Measurements from ENCODE around the gene STRC. TPM values are rescaled to one million over a fixed set of nuclear protein-coding genes. Genes with fewer than 3 reads are reported as not detected.
"Not testable (repeated sequence)": the region's sequence is repeated elsewhere in the genome, so short reads cannot be mapped to it uniquely, and the experiment has no call there.

The STRC gene
- not detected for total RNA-seq
- long read RNA-seq, partial matches to known transcripts, result 1 of 1 reads
- long read RNA-seq, other reads (novel, unspliced or antisense), result 0 of 1 reads

DNA sequence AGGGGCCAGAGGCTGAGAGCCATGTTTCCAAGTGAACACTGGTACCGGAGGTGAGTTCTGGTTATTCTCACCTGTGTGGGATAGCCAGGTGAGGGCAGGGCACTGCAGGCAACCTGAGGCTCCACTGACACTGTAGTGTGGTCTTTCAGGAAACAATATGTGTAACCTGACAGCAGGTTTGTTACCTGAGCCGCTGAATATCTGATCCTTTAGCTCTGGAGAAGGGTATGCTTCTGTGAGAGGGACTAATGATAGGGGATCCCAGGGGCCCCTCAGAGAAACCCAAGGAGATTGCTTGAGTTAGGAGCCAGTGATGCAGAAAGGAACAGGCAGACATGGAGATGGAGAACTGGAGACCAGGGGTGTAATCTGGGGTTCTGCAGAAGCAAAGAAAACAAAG lies at the start of gene STRC:
TSS of gene STRC (minus strand) at position 101 of the 400 bp plus-strand sequence. CDS start at position 23, 78 bp downstream.
- DNase-seq; H3K4me1 ChIP-seq; ATAC-seq; H3K27ac ChIP-seq; H3K36me3 ChIP-seq; intact Hi-C loops (cut with DNase I); H3K9me3 ChIP-seq; H3K4me3 ChIP-seq; H3K27me3 ChIP-seq (ENCODE audit: low read depth): not testable (repeated sequence)

DNA sequence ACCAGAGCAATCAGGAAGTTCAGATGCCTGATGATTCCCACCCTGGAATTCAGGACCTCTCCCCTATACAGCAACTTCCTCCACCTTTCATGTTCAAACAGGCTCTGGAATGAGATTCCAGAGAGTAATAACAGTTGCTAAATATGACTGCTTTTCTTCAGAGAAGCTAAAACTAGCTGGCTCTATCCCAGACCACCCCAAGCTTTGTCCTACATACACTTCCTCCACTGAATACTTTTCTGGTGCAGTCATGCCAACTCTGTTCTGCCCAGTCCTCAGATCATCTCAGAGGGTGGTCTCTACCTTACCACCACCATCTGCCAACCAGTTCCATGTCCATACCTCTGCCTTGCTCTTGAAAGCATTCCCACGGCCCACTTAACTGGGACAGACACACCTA lies 47.6 kb upstream of the STRC start:
- H3K4me1 ChIP-seq; H3K36me3 ChIP-seq; intact Hi-C loops (cut with DNase I); DNase-seq; H3K9me3 ChIP-seq; H3K27ac ChIP-seq; H3K27me3 ChIP-seq (ENCODE audit: low read depth); H3K4me3 ChIP-seq: not testable (repeated sequence)
- ATAC-seq, result peak in 1 of 2 donors; percentile 29

GRCh38 chr15:43663333-43663732 lies 44.7 kb upstream of the STRC start:
- H3K27me3 ChIP-seq (ENCODE audit: low read depth); intact Hi-C loops (cut with DNase I); DNase-seq; ATAC-seq; H3K36me3 ChIP-seq; H3K4me1 ChIP-seq; H3K4me3 ChIP-seq; H3K27ac ChIP-seq; H3K9me3 ChIP-seq: not testable (repeated sequence)

DNA sequence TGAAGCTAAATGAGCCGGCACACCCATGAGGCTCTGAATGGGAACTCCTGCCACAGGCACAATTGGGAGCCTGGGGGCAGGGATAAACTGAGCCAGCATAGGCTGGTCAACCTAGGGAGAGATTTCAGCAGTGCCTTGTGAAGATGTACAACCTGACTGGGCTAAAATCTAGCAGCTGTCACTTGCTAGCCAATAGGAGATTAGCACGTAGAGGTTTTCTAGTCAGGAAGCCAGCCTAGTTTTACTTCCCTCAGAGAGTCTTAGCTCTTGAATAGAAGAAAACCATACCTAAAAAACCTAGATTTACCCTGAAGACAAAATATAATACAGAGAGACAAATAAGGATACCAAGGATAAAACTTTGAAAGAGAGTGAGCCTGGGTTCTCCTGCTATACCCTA lies 43.7 kb upstream of the STRC start:
- not testable (repeated sequence) for ATAC-seq; H3K27me3 ChIP-seq (ENCODE audit: low read depth); H3K9me3 ChIP-seq

GRCh38 chr15:43659727-43660126 lies 41.1 kb upstream of the STRC start:
- H3K9me3 ChIP-seq; H3K27me3 ChIP-seq (ENCODE audit: low read depth); ATAC-seq; intact Hi-C loops (cut with DNase I); H3K27ac ChIP-seq; DNase-seq; H3K4me1 ChIP-seq; H3K36me3 ChIP-seq; H3K4me3 ChIP-seq: not testable (repeated sequence)

More for the DNA sequence above, 43.7 kb upstream of the STRC start:
- DNase-seq; H3K27ac ChIP-seq; H3K4me3 ChIP-seq; H3K4me1 ChIP-seq; intact Hi-C loops (cut with DNase I); H3K36me3 ChIP-seq: not testable (repeated sequence)

DNA sequence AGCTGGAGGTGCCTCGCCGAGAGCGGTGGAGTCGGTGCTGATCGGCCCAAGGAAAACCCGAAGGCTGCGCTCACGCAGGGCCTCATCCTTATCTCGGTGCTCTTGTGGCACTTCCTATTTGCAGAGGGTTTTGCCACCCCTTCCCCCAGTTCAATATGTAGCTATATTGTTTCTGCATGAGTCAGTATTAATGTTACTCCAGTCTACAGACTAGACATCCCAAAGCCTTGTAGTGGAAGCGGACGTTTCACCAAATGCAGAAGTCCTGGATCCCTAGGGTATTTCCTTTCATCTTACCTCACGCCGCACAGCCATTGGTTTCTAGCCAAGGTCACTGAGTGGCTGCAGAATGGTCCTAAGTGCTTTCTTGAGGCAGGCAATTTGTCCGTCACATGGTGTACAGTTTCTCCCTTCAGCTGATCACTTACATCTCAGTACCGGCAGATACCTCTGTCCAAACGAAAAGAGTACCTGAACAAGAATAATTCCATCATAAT lies 30.9 kb upstream of the STRC start:
- H3K27ac ChIP-seq; H3K4me3 ChIP-seq; H3K9me3 ChIP-seq; H3K36me3 ChIP-seq; H3K4me1 ChIP-seq; H3K27me3 ChIP-seq (ENCODE audit: low read depth); intact Hi-C loops (cut with DNase I); DNase-seq: not testable (repeated sequence)
- peak in 1 of 2 donors; percentile 9 for ATAC-seq

DNA sequence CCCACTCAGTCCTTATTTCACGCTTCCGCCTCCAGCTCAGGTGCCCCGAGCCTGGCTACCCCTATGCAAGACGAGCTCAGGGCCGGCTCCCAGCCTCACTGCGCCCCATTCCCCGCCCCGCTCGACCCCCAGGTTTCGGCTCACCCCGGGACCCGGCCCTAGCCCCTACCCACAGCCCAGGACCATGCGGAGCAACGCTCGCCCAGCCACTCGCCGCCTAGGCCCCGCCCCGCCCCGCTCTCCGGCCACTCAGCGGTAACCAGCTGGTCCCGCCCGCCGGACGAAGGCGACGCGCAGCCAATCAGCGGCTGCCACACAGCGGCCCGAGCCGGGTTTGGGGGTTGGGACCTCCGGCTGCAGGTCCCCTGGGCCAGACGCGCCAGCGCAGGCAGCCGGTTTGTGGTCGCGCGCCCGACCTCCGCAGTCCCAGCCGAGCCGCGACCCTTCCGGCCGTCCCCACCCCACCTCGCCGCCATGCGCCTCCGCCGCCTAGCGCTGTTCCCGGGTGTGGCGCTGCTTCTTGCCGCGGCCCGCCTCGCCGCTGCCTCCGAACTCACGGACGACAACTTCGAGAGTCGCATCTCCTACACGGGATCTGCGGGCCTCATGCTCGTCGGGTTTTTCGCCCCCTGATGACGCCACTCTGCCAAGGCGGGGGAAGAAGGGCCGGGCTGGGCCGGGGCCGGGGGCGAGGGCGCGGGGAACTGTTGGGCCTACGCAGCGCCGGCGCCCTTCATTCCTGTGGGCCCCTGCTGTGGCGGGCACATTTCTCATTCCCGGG lies 30.2 kb upstream of the STRC start, which contains the start of gene CATSPER2:
TSS of gene CATSPER2 (minus strand) at position 196 of the 781 bp plus-strand sequence. CDS start 783 bp downstream, outside the sequence.
- no peaks in the 10 kb centered on the region for H3K27me3 ChIP-seq (ENCODE audit: low read depth)
- DNase-seq (no peak), ATAC-seq (peak in 1 of 2 donors; percentile 59)
- TF ChIP-seq CTCF (IDR thresholded peaks at IDR 0.05), result no peak
- no peaks in the 10 kb centered on the region for H3K9me3 ChIP-seq
- intact Hi-C loops (cut with DNase I), result no loop called here
- no peak within 1 kb of the TSS for H3K27ac ChIP-seq
- H3K4me1 ChIP-seq, result no peaks in the 10 kb centered on the region
- peaks cover 8% of the 10 kb centered on the region for H3K36me3 ChIP-seq
- no peak within 1 kb of the TSS for H3K4me3 ChIP-seq

DNA sequence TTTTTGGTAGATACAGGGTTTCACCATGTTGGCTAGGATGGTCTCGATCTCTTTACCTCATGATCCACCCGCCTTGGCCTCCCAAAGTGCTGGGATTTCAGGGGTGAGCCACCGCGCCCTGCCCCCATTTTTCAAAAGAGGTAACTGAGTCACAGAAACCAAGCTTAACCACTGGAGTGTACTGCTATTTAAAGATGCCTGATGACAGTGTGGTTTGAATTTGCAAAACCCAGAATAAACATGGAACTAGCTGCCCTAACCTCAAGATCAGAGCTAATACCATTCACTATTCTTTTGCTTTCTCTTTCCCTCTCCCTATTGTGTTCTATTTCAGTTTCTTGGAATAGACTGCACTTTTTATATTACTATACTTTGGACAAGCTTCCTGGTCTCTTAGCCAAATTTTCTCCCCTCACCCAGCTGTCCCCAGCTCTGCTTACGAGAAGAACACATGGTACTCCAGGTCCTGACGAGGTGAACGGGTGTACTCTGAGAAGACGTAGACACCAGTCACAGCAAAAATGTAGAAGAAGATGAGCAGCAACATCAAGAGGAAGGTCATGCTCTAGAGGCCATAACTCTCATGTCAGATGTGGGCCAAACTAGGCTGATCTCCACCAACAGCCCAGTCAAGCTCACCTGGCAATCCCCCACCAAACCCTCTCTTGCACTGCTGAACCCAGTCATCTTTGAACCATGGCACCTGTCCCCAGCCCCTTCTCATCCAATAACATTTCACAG lies 20.0 kb upstream of the STRC start:
- intact Hi-C loops (cut with DNase I); H3K36me3 ChIP-seq; H3K27ac ChIP-seq; H3K4me1 ChIP-seq; ATAC-seq; H3K9me3 ChIP-seq; H3K4me3 ChIP-seq; H3K27me3 ChIP-seq (ENCODE audit: low read depth); DNase-seq: not testable (repeated sequence)

GRCh38 chr15:43626937-43627336 lies 8.3 kb upstream of the STRC start:
- intact Hi-C loops (cut with DNase I); DNase-seq; H3K9me3 ChIP-seq; H3K27me3 ChIP-seq (ENCODE audit: low read depth); ATAC-seq; H3K36me3 ChIP-seq; H3K4me3 ChIP-seq; H3K27ac ChIP-seq; H3K4me1 ChIP-seq: not testable (repeated sequence)
